ENCODE measurements around the gene CLIP4.

The CLIP4 gene

DNA sequence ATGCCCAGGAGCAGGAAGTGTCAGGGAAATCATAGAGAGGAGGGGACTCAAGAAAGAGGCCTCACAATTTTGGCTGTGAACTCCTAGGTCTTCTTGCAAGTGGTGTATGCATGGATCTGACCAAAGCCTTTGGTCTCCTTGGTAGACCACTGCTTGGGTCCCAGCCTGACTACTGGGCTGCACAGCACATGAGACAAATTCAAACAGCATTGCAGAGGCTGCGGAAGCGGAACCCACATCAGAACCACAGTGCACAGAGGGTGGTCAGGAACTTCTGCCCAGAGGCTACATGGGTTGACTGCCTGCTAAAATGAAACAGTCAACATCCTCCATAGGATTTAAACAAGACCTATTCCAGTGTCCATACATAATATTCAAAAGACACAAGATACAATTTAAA is 39.4 kb downstream of the CLIP4 start:
- no peak for TF ChIP-seq CTCF (conservative IDR thresholded peaks at IDR 0.05; ENCODE audit: low read depth, low read length)
- DNase-seq (ENCODE audit: low read depth): no peak

DNA sequence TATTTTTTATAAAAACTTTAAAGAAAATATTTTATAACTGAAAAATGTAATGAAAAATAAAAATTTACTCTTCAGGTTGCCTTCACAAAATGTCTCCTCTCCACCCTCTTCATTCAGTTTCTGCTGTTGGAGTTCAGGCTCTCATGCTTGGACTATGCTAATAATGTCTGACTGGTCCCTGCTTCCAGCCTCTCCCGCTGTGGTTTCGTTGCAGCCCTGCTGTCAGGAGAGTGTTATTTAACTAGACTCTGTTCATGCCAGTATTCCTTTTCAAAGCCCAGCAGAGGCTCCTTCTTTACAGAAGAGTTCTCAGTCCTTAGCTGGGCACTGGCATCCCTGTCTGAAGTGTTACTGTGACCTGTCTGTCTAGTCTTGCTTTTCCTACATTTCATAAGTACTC is 40.4 kb downstream of the CLIP4 start:
- no peak for TF ChIP-seq CTCF (conservative IDR thresholded peaks at IDR 0.05; ENCODE audit: low read depth, low read length)
- no peak overlapping the region for H3K4me3 ChIP-seq (ENCODE audit: low read depth, low read length)
- peak; percentile 42 for DNase-seq (ENCODE audit: low read depth)

More for the DNA sequence above, 39.4 kb downstream of the CLIP4 start:
- no peak overlapping the region for H3K4me3 ChIP-seq (ENCODE audit: low read depth, low read length)

- H3K4me3 ChIP-seq (ENCODE audit: low read depth, low read length): no peak overlapping the region
- TF ChIP-seq CTCF (conservative IDR thresholded peaks at IDR 0.05; ENCODE audit: low read depth, low read length): no peak
- no peak for DNase-seq (ENCODE audit: low read depth)
Observed at GRCh38 chr2:29157131-29157530, 41.9 kb downstream of the CLIP4 start.

DNA sequence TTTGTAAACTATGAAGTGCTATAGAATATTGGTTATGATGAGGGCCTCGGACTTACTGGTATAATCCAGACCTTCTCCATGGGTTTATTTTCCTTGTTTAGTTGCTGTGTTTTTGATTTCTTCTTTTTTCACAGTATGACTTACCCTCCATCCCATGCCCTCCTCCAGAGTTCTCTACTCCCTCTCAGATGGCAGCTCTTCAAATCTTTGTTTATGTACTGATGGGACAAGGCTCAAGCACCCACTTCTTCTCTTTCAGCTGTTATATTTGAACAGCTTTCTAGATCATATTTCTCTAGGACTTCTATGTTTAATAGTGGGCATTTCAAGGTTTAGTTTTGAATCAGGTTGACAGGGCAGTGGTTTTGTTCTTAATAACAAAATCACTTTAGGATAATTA is 43.9 kb downstream of the CLIP4 start:
- no peak for DNase-seq (ENCODE audit: low read depth)
- TF ChIP-seq CTCF (conservative IDR thresholded peaks at IDR 0.05; ENCODE audit: low read depth, low read length): no peak
- H3K4me3 ChIP-seq (ENCODE audit: low read depth, low read length): no peak overlapping the region

GRCh38 chr2:29160184-29160583 is 45.0 kb downstream of the CLIP4 start:
- no peak for TF ChIP-seq CTCF (conservative IDR thresholded peaks at IDR 0.05; ENCODE audit: low read depth, low read length)
- no peak overlapping the region for H3K4me3 ChIP-seq (ENCODE audit: low read depth, low read length)
- no peak for DNase-seq (ENCODE audit: low read depth)

GRCh38 chr2:29162204-29162928 is 47.2 kb downstream of the CLIP4 start:
- no peak for DNase-seq (ENCODE audit: low read depth)
- no peak for TF ChIP-seq CTCF (conservative IDR thresholded peaks at IDR 0.05; ENCODE audit: low read depth, low read length)

More at GRCh38 chr2:29162204-29162928, 47.2 kb downstream of the CLIP4 start:
- no peak overlapping the region for H3K4me3 ChIP-seq (ENCODE audit: low read depth, low read length)
